ENCODE measurements around the gene BATF2. TPM values are rescaled to one million over a fixed set of nuclear protein-coding genes. Genes with fewer than 3 reads are reported as not detected.

BATF2 gene
- total and polyA plus RNA-seq, 10 of the 15 experiments (the other 5 are each of a cell fraction or from before 2014, with no cell fraction given), result 0.18 to 1.1 (median 0.38) TPM; not detected in 1

DNA sequence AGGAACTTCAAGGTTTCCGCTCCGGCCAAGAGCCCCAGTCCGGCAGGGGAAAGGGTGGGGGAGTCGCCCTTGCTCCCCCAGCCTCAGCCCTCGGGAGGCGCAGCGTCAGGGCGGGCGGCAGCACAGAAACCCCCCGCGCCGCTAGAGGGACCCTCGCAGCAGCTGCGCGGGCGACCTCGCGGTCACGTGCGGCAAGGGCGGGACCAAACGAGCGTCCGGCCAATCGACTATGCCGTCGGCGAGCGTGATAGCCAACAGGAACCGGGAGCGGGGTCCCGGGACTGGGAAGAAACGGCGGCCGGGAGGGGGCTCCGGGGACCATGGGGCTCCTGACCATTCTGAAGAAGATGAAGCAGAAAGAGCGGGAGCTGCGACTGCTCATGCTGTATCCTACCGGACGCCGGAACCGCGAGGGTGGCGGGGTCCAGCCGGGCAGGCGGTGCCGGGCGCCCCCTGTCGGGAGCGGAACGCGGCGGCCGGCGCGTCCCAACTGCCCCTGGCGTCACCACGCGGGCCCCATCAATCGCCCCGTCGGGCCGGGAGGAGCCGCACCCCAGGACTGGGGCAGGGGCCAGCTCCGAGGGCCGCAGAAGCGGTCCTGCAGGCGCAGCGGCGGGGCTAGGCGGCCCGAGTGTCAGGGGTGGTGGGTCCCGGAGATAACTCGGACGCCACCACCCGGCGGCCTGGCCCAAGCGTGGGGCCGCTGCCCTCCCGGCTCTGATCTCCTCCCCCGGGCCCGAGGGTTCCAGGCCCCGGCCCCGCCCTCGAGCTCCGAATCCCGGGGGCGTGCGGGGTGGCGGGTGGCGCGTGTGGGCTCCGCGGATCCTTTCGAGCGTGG is 17.3 kb upstream of the BATF2 start, which contains the start of gene ARL2:
ARL2 (plus strand) TSS at position 273 of the 838 bp plus-strand sequence; CDS start at position 321, 48 bp downstream.
- peak; percentile 69 for DNase-seq (ENCODE audit: low read depth, low spot score)
- SMC1A ChIA-PET (ENCODE audit: uncharacterized antibody, unreplicated experiment), result interaction anchor here (1.0 to 2.5 kb wide), 8 partner anchors 65 to 166 kb away, joined by 3 to 19 read pairs (median 4); partner anchors contain the start of genes FAU, MRPL49 and ZNHIT2
- POLR2A ChIA-PET, result interaction anchor here (0.9 to 1.7 kb wide), 9 partner anchors 17 to 167 kb away, joined by 3 to 7 read pairs (median 4); partner anchors contain the start of genes BATF2, FAU, MRPL49 and SAC3D1
- intact Hi-C loops (cut with micrococcal nuclease; ENCODE audit: unreplicated experiment), result loop anchor here (1.0 to 10.0 kb wide), 7 partner anchors 64 to 241 kb away; partner anchors contain the start of genes CAPN1, CDCA5, VPS51 and ZFPL1
- WGBS (ENCODE audit: insufficient coverage, insufficient replicate concordance, low lambda C conversion rate, missing lambda C conversion rate), result 2% methylated on average over 83 of the region's 96 CpGs
- no peaks in the 10 kb centered on the region for H3K27me3 ChIP-seq (replicated peaks in 1 of 2; ENCODE audit: control insufficient read depth in 2 of 2, insufficient read depth in 2 of 2, low read length in 1 of 2)
- ATAC-seq, result peak; percentile 89
- peak within 1 kb of the TSS; percentile 76 for H3K4me3 ChIP-seq
- H3K9me3 ChIP-seq (replicated peaks; ENCODE audit: control insufficient read depth, insufficient read depth, low read length), result no peaks in the 10 kb centered on the region
- FAIRE-seq, result peak; percentile 93
- CTCF ChIA-PET, result interaction anchor here (0.7 to 8.2 kb wide), 35 partner anchors 11 to 465 kb away, joined by 3 to 89 read pairs (median 4); partner anchors contain the start of genes ATG2A, BATF2, CAPN1 and CDC42BPG
- BruUV-seq (replicated peaks), result TSS peak; percentile 77
- H3K36me3 ChIP-seq (ENCODE audit: control insufficient read depth in 2 of 2, insufficient read depth in 2 of 2, low read length in 1 of 2), result no peaks in the 10 kb centered on the region; a peak in 1 of 4 replicates
- peak within 1 kb of the TSS; percentile 86 for H3K9ac ChIP-seq (ENCODE audit: control insufficient read depth, insufficient read depth, low read length)
- peak within 1 kb of the TSS; percentile 93 for H3K4me2 ChIP-seq (ENCODE audit: control insufficient read depth, insufficient read depth)
- no peaks in the 10 kb centered on the region for H4K20me1 ChIP-seq (ENCODE audit: control insufficient read depth, insufficient read depth)
- RAD21 ChIA-PET (ENCODE audit: unreplicated experiment), result interaction anchor here (0.5 to 4.8 kb wide), 17 partner anchors 14 to 236 kb away, joined by 3 to 31 read pairs (median 3); partner anchors contain the start of genes CDC42BPG, CDCA5, FAU and MRPL49
- H3K27ac ChIP-seq (ENCODE audit: control insufficient read depth, insufficient read depth), result peak within 1 kb of the TSS; percentile 88
- H3K79me2 ChIP-seq (ENCODE audit: control insufficient read depth, insufficient read depth, low read length), result no peaks in the 10 kb centered on the region; the same call in none of the 2 replicates
- in situ Hi-C loops (cut with MboI), result no loop called here
- peaks cover 17% of the 10 kb centered on the region for H3K4me1 ChIP-seq (ENCODE audit: control insufficient read depth, insufficient read depth, low read length)
- H2AFZ ChIP-seq (ENCODE audit: control insufficient read depth, low read depth, low read length), result peak within 1 kb of the TSS; percentile 89
- TF ChIP-seq, protein P1, sequence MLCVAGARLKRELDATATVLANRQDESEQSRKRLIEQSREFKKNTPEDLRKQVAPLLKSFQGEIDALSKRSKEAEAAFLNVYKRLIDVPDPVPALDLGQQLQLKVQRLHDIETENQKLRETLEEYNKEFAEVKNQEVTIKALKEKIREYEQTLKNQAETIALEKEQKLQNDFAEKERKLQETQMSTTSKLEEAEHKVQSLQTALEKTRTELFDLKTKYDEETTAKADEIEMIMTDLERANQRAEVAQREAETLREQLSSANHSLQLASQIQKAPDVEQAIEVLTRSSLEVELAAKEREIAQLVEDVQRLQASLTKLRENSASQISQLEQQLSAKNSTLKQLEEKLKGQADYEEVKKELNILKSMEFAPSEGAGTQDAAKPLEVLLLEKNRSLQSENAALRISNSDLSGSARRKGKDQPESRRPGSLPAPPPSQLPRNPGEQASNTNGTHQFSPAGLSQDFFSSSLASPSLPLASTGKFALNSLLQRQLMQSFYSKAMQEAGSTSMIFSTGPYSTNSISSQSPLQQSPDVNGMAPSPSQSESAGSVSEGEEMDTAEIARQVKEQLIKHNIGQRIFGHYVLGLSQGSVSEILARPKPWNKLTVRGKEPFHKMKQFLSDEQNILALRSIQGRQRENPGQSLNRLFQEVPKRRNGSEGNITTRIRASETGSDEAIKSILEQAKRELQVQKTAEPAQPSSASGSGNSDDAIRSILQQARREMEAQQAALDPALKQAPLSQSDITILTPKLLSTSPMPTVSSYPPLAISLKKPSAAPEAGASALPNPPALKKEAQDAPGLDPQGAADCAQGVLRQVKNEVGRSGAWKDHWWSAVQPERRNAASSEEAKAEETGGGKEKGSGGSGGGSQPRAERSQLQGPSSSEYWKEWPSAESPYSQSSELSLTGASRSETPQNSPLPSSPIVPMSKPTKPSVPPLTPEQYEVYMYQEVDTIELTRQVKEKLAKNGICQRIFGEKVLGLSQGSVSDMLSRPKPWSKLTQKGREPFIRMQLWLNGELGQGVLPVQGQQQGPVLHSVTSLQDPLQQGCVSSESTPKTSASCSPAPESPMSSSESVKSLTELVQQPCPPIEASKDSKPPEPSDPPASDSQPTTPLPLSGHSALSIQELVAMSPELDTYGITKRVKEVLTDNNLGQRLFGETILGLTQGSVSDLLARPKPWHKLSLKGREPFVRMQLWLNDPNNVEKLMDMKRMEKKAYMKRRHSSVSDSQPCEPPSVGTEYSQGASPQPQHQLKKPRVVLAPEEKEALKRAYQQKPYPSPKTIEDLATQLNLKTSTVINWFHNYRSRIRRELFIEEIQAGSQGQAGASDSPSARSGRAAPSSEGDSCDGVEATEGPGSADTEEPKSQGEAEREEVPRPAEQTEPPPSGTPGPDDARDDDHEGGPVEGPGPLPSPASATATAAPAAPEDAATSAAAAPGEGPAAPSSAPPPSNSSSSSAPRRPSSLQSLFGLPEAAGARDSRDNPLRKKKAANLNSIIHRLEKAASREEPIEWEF (IDR thresholded peaks at IDR 0.05; ENCODE audit: insufficient replicate concordance, low read depth, low read length), result no peak
- TF ChIP-seq CHD4 (IDR thresholded peaks at IDR 0.05), result no peak
- peak; percentile 89; the same call in 1 of the 2 replicates for TF ChIP-seq ATF3 (IDR thresholded peaks at IDR 0.05; ENCODE audit: borderline replicate concordance, extremely low read depth, low read depth, low read length)
- TF ChIP-seq ASH2L (IDR thresholded peaks at IDR 0.05; ENCODE audit: borderline replicate concordance, low read depth), result no peak
- TF ChIP-seq TCF3 (IDR thresholded peaks at IDR 0.05; ENCODE audit: borderline replicate concordance, insufficient read depth, low read depth, low read length), result peak; percentile 92; the same call in 1 of the 2 replicates
- no peak for TF ChIP-seq RBBP5 (conservative IDR thresholded peaks at IDR 0.05)
- TF ChIP-seq BMI1 (IDR thresholded peaks at IDR 0.05; ENCODE audit: borderline replicate concordance), result no peak
- TF ChIP-seq EGR1 (IDR thresholded peaks at IDR 0.05; ENCODE audit: borderline replicate concordance in 1 of 2, low read depth in 2 of 2, low read length in 2 of 2), result peak in 1 of 2 experiments; percentile 83; a peak in 2 of 3 replicates
- TF ChIP-seq, protein P2, sequence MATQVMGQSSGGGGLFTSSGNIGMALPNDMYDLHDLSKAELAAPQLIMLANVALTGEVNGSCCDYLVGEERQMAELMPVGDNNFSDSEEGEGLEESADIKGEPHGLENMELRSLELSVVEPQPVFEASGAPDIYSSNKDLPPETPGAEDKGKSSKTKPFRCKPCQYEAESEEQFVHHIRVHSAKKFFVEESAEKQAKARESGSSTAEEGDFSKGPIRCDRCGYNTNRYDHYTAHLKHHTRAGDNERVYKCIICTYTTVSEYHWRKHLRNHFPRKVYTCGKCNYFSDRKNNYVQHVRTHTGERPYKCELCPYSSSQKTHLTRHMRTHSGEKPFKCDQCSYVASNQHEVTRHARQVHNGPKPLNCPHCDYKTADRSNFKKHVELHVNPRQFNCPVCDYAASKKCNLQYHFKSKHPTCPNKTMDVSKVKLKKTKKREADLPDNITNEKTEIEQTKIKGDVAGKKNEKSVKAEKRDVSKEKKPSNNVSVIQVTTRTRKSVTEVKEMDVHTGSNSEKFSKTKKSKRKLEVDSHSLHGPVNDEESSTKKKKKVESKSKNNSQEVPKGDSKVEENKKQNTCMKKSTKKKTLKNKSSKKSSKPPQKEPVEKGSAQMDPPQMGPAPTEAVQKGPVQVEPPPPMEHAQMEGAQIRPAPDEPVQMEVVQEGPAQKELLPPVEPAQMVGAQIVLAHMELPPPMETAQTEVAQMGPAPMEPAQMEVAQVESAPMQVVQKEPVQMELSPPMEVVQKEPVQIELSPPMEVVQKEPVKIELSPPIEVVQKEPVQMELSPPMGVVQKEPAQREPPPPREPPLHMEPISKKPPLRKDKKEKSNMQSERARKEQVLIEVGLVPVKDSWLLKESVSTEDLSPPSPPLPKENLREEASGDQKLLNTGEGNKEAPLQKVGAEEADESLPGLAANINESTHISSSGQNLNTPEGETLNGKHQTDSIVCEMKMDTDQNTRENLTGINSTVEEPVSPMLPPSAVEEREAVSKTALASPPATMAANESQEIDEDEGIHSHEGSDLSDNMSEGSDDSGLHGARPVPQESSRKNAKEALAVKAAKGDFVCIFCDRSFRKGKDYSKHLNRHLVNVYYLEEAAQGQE (IDR thresholded peaks at IDR 0.05; ENCODE audit: low read depth, low read length), result no peak
- TF ChIP-seq SUZ12 (IDR thresholded peaks at IDR 0.05; ENCODE audit: unreplicated experiment), result no peak
- TF ChIP-seq HDGF (IDR thresholded peaks at IDR 0.05), result no peak; the same call in 1 of the 2 replicates
- 0 out of 2 replicates have a peak, but pooled peaks have one; percentile 22 for TF ChIP-seq NFXL1 (IDR thresholded peaks at IDR 0.05; ENCODE audit: borderline replicate concordance)
